HCT116 (cell line): ENCODE measurements around the gene CLSTN3. TPM values are rescaled to one million over a fixed set of nuclear protein-coding genes. Genes with fewer than 3 reads are reported as not detected.

Experiments used
- ATAC-seq: fragments of 200-7000 bp; cut with Tn5 transposase; 2 replicates; pipeline ENCODE4 v1.9.1; 2020; ENCODE audit warnings: mild to moderate bottlenecking, moderate library complexity
- BruUV-seq: library from RNA; stranded (reverse); fragments of 400-500 nt; replicated peaks from 2 replicates; lab custom pipeline; 2021; lab: Mats Ljungman, UMichigan
- CTCF ChIA-PET: fragments of 300-600 bp; sonication (Branson Sonifier 250); formaldehyde crosslinking; loops from one replicate; lab custom pipeline; 2021; ENCODE audit warnings: antibody characterized with exemption; lab: Charles Lee
- POLR2A ChIA-PET: fragments of 300-600, 350-600 bp; sonication (Branson Sonifier 250); formaldehyde crosslinking; loops from one replicate; lab custom pipeline; 2021; ENCODE audit warnings: antibody characterized with exemption; lab: Charles Lee
- RAD21 ChIA-PET, 2 experiments: fragments of 300-600 bp; sonication (Branson Sonifier 250); formaldehyde crosslinking; loops; one replicate each; lab custom pipeline; 2023; ENCODE audit warnings: low total read pairs in 2 of 2; ENCODE audit not compliant: uncharacterized antibody in 2 of 2, unreplicated experiment in 2 of 2, low non-redundant PET in 1 of 2; lab: Charles Lee
- DNase-seq: peaks from one replicate; pipeline ENCODE4 v3.0.0-alpha.2; 2010; ENCODE audit warnings: low read depth, low spot score
- H2AFZ ChIP-seq: fragments of 200-600 bp; shearing (Covaris generic), sonication (generic); 2 replicates; pipeline ENCODE4 v1.6.1; 2017; ENCODE audit warnings: low read depth, mixed run types, mixed read lengths, antibody characterized with exemption, low read length; ENCODE audit not compliant: poor library complexity, severe bottlenecking
- H3K27ac ChIP-seq: 2 replicates; pipeline ENCODE4 v1.5.1; 2012; ENCODE audit warnings: low read depth, low read length
- H3K27me3 ChIP-seq: fragments of 200-600 bp; sonication (generic); 2 replicates; pipeline ENCODE4 v1.6.1; 2016; ENCODE audit warnings: mixed run types, low read length, mixed read lengths; ENCODE audit not compliant: insufficient read depth
- H3K36me3 ChIP-seq, 2 experiments: fragments of 200-500 bp in 1 of 2; fragments of 200-600 bp in 1 of 2; sonication (Bioruptor generic) in 1 of 2; sonication (generic) in 1 of 2; 2 replicates each; pipeline versions ENCODE4 v1.5.1 to v1.6.1; 2014 to 2016; ENCODE audit warnings: low read length in 2 of 2, inconsistent platforms in 1 of 2, mixed read lengths in 1 of 2, mixed run types in 1 of 2; ENCODE audit not compliant: insufficient read depth in 2 of 2, control insufficient read depth in 1 of 2
- H3K4me1 ChIP-seq, 2 experiments: fragments of 200-600 bp in 1 of 2; sonication (generic) in 1 of 2; 2 replicates each; pipeline versions ENCODE4 v1.5.1 to v1.6.1; 2012 to 2017; ENCODE audit warnings: low read length in 2 of 2, inconsistent platforms in 1 of 2, mild to moderate bottlenecking in 1 of 2, mixed read lengths in 1 of 2, mixed run types in 1 of 2, moderate library complexity in 1 of 2; ENCODE audit not compliant: insufficient read depth in 2 of 2, control insufficient read depth in 1 of 2
- H3K4me2 ChIP-seq: fragments of 200-600 bp; sonication (generic); 2 replicates; pipeline ENCODE4 v1.6.1; 2017; ENCODE audit warnings: mixed run types, low read length, mixed read lengths
- H3K4me3 ChIP-seq, 2 experiments: fragments of 200-600 bp in 1 of 2; sonication (generic) in 1 of 2; replicated peaks in 1 of 2; 2 replicates each; pipeline ENCODE4 v1.5.1; 2011 to 2016; ENCODE audit warnings: low read length in 2 of 2, control low read depth in 1 of 2, low read depth in 1 of 2, mild to moderate bottlenecking in 1 of 2, mixed read lengths in 1 of 2, mixed run types in 1 of 2
- H3K79me2 ChIP-seq: fragments of 200-600 bp; sonication (generic); 2 replicates; pipeline ENCODE4 v1.6.1; 2017; ENCODE audit warnings: mild to moderate bottlenecking, mixed run types, low read length, moderate library complexity, mixed read lengths; ENCODE audit not compliant: insufficient read depth
- H3K9ac ChIP-seq: fragments of 200-600 bp; sonication (generic); 2 replicates; pipeline ENCODE4 v1.6.1; 2016; ENCODE audit warnings: low read length, mixed read lengths
- H3K9me2 ChIP-seq: fragments of 200-600 bp; sonication (generic), shearing (Covaris generic); 2 replicates; pipeline ENCODE4 v1.6.1; 2017; ENCODE audit warnings: mixed run types, mild to moderate bottlenecking, moderate library complexity; ENCODE audit not compliant: insufficient read depth
- H3K9me3 ChIP-seq, 2 experiments: fragments of 200-500 bp in 1 of 2; fragments of 200-600 bp in 1 of 2; sonication (Bioruptor generic) in 1 of 2; sonication (generic) in 1 of 2; 2 replicates each; pipeline ENCODE4 v1.6.1; 2014 to 2017; ENCODE audit warnings: low read length in 2 of 2, mixed read lengths in 2 of 2, inconsistent platforms in 1 of 2, low read depth in 1 of 2, mild to moderate bottlenecking in 1 of 2, mixed run types in 1 of 2, moderate library complexity in 1 of 2; ENCODE audit not compliant: control insufficient read depth in 1 of 2, insufficient read depth in 1 of 2
- H4K20me1 ChIP-seq: fragments of 200-600 bp; sonication (generic), shearing (Covaris generic); 2 replicates; pipeline ENCODE4 v1.6.1; 2017; ENCODE audit warnings: mixed run types, mild to moderate bottlenecking, moderate library complexity; ENCODE audit not compliant: insufficient read depth
- CBX3 ChIP-seq: IDR thresholded peaks from 2 replicates; pipeline ENCODE4 v1.6.1; 2012; ENCODE audit warnings: low read depth
- CEBPB ChIP-seq: IDR thresholded peaks from 2 replicates; pipeline ENCODE4 v1.6.1; 2012; ENCODE audit warnings: low read depth
- FOSL1 ChIP-seq: IDR thresholded peaks from 2 replicates; pipeline ENCODE4 v1.6.1; 2012; ENCODE audit warnings: low read depth
- MAX ChIP-seq: IDR thresholded peaks from 2 replicates; pipeline ENCODE4 v1.6.1; 2012
- POLR2A ChIP-seq: IDR thresholded peaks from 2 replicates; pipeline ENCODE4 v1.7.0; 2011; ENCODE audit warnings: borderline replicate concordance; ENCODE audit not compliant: insufficient read depth, insufficient read length; ENCODE audit errors: extremely low read depth
- POLR2AphosphoS5 ChIP-seq: IDR thresholded peaks from 2 replicates; pipeline ENCODE4 v1.6.1; 2011; ENCODE audit warnings: mild to moderate bottlenecking, low read depth, low read length, moderate library complexity
- SIN3A ChIP-seq: IDR thresholded peaks from 2 replicates; pipeline ENCODE4 v1.6.1; 2012; ENCODE audit warnings: low read depth
- SP1 ChIP-seq: IDR thresholded peaks from 2 replicates; pipeline ENCODE4 v1.6.1; 2012; ENCODE audit warnings: low read depth
- SRF ChIP-seq: IDR thresholded peaks from 2 replicates; pipeline ENCODE4 v1.6.1; 2012; ENCODE audit warnings: low read depth
- TCF7L2 ChIP-seq: IDR thresholded peaks from 2 replicates; pipeline ENCODE4 v1.7.0; 2011; ENCODE audit warnings: borderline replicate concordance, inconsistent platforms; ENCODE audit not compliant: insufficient read depth, insufficient read length; ENCODE audit errors: extremely low read depth
- ZBTB33 ChIP-seq: IDR thresholded peaks from 2 replicates; pipeline ENCODE4 v1.6.1; 2011; ENCODE audit warnings: mild to moderate bottlenecking, low read length, moderate library complexity; ENCODE audit not compliant: insufficient replicate concordance; ENCODE audit errors: extremely low read depth
- ZFX ChIP-seq: fragments of 450-650 bp; IDR thresholded peaks from 2 replicates; pipeline ENCODE4 v1.6.1; 2017
- ZNF274 ChIP-seq: fragments of 200-500 bp; sonication (Bioruptor generic); IDR thresholded peaks from 2 replicates; pipeline ENCODE4 v1.6.1; 2014; ENCODE audit warnings: mild to moderate bottlenecking, low read depth, low read length, inconsistent platforms
- intact Hi-C: fragments of 100-400 bp; cut with micrococcal nuclease; formaldehyde crosslinking; loops from 2 replicates; pipeline ENCODE4 v1.10.0; 2022
- total RNA-seq: library from RNA; stranded (reverse); gene quantifications from one replicate; pipeline ENCODE4 v1.2.1, GENCODE V29; 2021; ENCODE audit not compliant: unreplicated experiment

The CLSTN3 gene
- total RNA-seq, 1 experiment from 2014 or later = 23.0 TPM

GRCh38 chr12:7188562-7189397 lies 58.6 kb downstream of the CLSTN3 start (continued):
- no peak for TF ChIP-seq SRF
- no peak for TF ChIP-seq SIN3A
- TF ChIP-seq ZNF274 = no peak
- TF ChIP-seq FOSL1 = no peak
- no peak for TF ChIP-seq ZBTB33
- no peak for TF ChIP-seq POLR2A
- TF ChIP-seq CEBPB = no peak
- no peak for TF ChIP-seq CBX3
- TF ChIP-seq TCF7L2 = no peak

DNA sequence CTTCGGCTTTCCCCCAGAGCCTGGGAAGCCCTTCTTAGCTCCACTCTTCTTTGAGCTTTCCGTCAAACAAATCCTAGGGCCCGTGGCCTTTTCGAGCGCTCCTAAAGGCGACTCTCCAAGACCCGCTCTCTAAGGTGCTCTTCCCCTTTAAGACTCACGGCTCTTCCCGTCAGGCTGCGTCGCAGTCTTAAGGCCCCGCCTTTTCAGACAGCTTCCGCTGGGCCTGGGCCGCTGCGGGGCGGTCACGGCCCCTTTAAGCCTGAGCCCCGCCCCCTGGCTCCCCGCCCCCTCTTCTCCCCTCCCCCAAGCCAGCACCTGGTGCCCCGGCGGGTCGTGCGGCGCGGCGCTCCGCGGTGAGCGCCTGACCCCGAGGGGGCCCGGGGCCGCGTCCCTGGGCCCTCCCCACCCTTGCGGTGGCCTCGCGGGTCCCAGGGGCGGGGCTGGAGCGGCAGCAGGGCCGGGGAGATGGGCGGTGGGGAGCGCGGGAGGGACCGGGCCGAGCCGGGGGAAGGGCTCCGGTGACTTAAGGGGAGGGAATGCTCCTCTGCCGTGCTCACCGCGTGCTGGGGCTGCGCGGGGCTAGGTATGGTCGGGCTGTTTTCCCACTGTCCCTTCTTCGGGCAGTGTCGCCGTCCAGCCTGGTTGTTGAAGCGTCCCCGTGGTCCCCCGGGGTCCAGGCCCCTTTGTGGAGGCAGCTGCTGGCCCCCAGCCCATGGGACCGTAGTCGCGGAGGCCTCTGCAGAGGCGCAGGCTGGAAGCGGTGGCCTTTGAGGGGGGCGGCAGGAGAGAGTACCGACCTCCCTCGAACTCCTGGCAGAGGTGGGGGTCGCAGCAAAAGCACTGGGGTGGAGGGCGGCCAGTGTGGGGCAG lies 59.5 kb downstream of the CLSTN3 start, which contains the start of gene PEX5:
PEX5 (plus strand) TSS at position 289 of the 870 bp plus-strand sequence. CDS start 692 bp downstream, outside the sequence.
- ChIA-PET RAD21 (no interaction called here), CTCF (interaction anchor here (1.0 to 1.5 kb wide), 6 partner anchors 14 to 457 kb away, joined by 3 to 9 read pairs (median 4); partner anchors contain the start of gene SPSB2), POLR2A (interaction anchor here (0.6 to 1.5 kb wide), 4 partner anchors 15 to 224 kb away, joined by 3 to 4 read pairs (median 3); no protein-coding TSS in a partner anchor)
- Histone ChIP-seq H3K4me3 (peak within 1 kb of the TSS; percentile 83 to 86), H3K9ac (peak within 1 kb of the TSS; percentile 79), H3K27me3 (no peaks in the 10 kb centered on the region), H3K9me3 (no peaks in the 10 kb centered on the region), H2AFZ (peak within 1 kb of the TSS; percentile 72), H3K9me2 (no peaks in the 10 kb centered on the region), H3K79me2 (peaks cover 24% of the 10 kb centered on the region), H3K36me3 (peaks cover 7 to 12% of the 10 kb centered on the region in 2 experiments; a peak in 2 of 4 replicates), H3K4me2 (peak within 1 kb of the TSS; percentile 96), H3K4me1 (peaks cover 7 to 24% of the 10 kb centered on the region in 2 experiments), H4K20me1 (no peaks in the 10 kb centered on the region), H3K27ac (peak within 1 kb of the TSS; percentile 47)
- intact Hi-C loops = no loop called here
- TF ChIP-seq POLR2AphosphoS5 (peak; percentile 60), TCF7L2 (no peak), ZFX (0 out of 2 replicates have a peak, but pooled peaks have one; percentile 12), MAX (peak; percentile 90), SP1 (peak; percentile 84)
- ATAC-seq (peak; percentile 93), DNase-seq (peak; percentile 90)
- no TSS peak for BruUV-seq
